Measurements from ENCODE around the gene SCT.

- TF ChIP-seq CREM (CRISPR knock-in tag; IDR thresholded peaks at IDR 0.05) (no peak), SP1 (CRISPR knock-in tag; conservative IDR thresholded peaks at IDR 0.05) (no peak), ZNF281 (CRISPR knock-in tag; IDR thresholded peaks at IDR 0.05) (no peak), CTCF (IDR thresholded peaks at IDR 0.05) (no peak), CREB1 (CRISPR knock-in tag; IDR thresholded peaks at IDR 0.05) (no peak), HMGXB4 (CRISPR knock-in tag; IDR thresholded peaks at IDR 0.05) (no peak), FOXK1 (CRISPR knock-in tag; IDR thresholded peaks at IDR 0.05) (no peak), ZNF138 (CRISPR knock-in tag; conservative IDR thresholded peaks at IDR 0.05) (no peak), USF2 (CRISPR knock-in tag; IDR thresholded peaks at IDR 0.05) (no peak), FOXJ3 (CRISPR knock-in tag; IDR thresholded peaks at IDR 0.05; ENCODE audit: borderline replicate concordance) (no peak), ZNF263 (CRISPR knock-in tag; IDR thresholded peaks at IDR 0.05; ENCODE audit: low read depth) (no peak), MYBL2 (CRISPR knock-in tag; IDR thresholded peaks at IDR 0.05) (no peak), CBFB (CRISPR knock-in tag; IDR thresholded peaks at IDR 0.05; ENCODE audit: low read depth) (no peak), FOXP4 (CRISPR knock-in tag; IDR thresholded peaks at IDR 0.05) (no peak)
These were observed 30.7 kb upstream of the SCT start for GRCh38 chr11:657691-658126.

Measured in WTC11 (cell line).